Fibroblast of the aortic adventitia (primary cell): ENCODE data around the gene FARSB. TPM values are rescaled to one million over a fixed set of nuclear protein-coding genes. Genes with fewer than 3 reads are reported as not detected.

Experiments used
- DNase-seq: peaks from one replicate; pipeline ENCODE4 v3.0.0-alpha.2; 2010; ENCODE audit warnings: low read depth
- H3K4me3 ChIP-seq: 2 replicates; pipeline ENCODE4 v1.5.1; 2011; ENCODE audit warnings: low read depth, mild to moderate bottlenecking, control low read depth, low read length, moderate library complexity
- total RNA-seq: library from RNA; depleted of rRNA; stranded (reverse); fragments of >200 nt; gene quantifications from 2 replicates; pipeline ENCODE4 v1.2.3, GENCODE V29; 2012; ENCODE audit warnings: low replicate concordance
- TF ChIP-seq, protein P1 (sequence below): IDR thresholded peaks from 2 replicates; pipeline ENCODE4 v1.5.1; 2011; ENCODE audit warnings: mild to moderate bottlenecking, low read length, control low read depth, inconsistent platforms; ENCODE audit not compliant: insufficient read depth

Gene FARSB
- total RNA-seq, 1 donor, result 34.3 TPM

GRCh38 chr2:222547083-222547482, 108.8 kb downstream of the FARSB start:
- TF ChIP-seq, protein P1, sequence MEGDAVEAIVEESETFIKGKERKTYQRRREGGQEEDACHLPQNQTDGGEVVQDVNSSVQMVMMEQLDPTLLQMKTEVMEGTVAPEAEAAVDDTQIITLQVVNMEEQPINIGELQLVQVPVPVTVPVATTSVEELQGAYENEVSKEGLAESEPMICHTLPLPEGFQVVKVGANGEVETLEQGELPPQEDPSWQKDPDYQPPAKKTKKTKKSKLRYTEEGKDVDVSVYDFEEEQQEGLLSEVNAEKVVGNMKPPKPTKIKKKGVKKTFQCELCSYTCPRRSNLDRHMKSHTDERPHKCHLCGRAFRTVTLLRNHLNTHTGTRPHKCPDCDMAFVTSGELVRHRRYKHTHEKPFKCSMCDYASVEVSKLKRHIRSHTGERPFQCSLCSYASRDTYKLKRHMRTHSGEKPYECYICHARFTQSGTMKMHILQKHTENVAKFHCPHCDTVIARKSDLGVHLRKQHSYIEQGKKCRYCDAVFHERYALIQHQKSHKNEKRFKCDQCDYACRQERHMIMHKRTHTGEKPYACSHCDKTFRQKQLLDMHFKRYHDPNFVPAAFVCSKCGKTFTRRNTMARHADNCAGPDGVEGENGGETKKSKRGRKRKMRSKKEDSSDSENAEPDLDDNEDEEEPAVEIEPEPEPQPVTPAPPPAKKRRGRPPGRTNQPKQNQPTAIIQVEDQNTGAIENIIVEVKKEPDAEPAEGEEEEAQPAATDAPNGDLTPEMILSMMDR, result no peak
- H3K4me3 ChIP-seq, result no peak overlapping the region
- DNase-seq, result no peak

GRCh38 chr2:222545823-222546795, 109.8 kb downstream of the FARSB start:
- TF ChIP-seq, protein P1, result no peak
- DNase-seq, result no peak
- H3K4me3 ChIP-seq, result no peak overlapping the region

DNA sequence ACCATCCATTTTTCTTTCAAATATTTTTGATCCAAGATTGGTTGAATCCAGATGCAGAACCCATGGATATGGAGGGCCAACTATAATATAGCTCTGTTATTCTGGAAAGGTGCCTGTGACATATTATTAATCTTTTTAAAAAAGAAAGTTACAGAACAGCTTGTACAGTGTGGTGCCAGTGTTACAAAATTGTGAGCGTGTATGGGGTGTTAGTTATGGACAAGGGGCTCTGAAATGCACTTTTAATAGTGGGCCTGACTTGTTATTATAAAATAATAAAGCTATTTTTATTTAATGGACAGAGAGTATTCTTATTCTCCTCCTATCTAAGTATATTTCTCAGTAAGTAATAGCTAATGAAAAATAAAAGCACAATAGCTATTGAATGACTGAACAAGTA, 111.2 kb downstream of the FARSB start:
- TF ChIP-seq, protein P1, result no peak
- DNase-seq, result no peak
- no peak overlapping the region for H3K4me3 ChIP-seq

GRCh38 chr2:222538535-222538934, 117.4 kb downstream of the FARSB start:
- H3K4me3 ChIP-seq, result no peak overlapping the region
- TF ChIP-seq, protein P1, result no peak
- DNase-seq, result no peak

GRCh38 chr2:222535477-222535876, 120.4 kb downstream of the FARSB start:
- TF ChIP-seq, protein P1, result no peak
- DNase-seq, result no peak
- H3K4me3 ChIP-seq, result no peak overlapping the region

- no peak for DNase-seq
- TF ChIP-seq, protein P1, result no peak
- no peak overlapping the region for H3K4me3 ChIP-seq
These were observed 123.6 kb downstream of the FARSB start for GRCh38 chr2:222532315-222532714.
